Muscle of arm (tissue), 12 donors: Measurements from ENCODE around the gene GPR89B. TPM values are rescaled to one million over a fixed set of nuclear protein-coding genes. Genes with fewer than 3 reads are reported as not detected.
"Not testable (repeated sequence)": the region's sequence is repeated elsewhere in the genome, so short reads cannot be mapped to it uniquely, and the experiment has no call there.

ENCODE experiments used
- DNase-seq: peaks from one replicate; pipeline ENCODE4 v3.0.0-alpha.2; 2013
- polyA plus RNA-seq, 12 donors: library from polyadenylated mRNA; unstranded; fragments of 120-200 nt; gene quantifications; one replicate each; pipeline ENCODE4 v1.2.1, GENCODE V29; 2013; ENCODE audit not compliant: insufficient read length in 12 of 12

Gene GPR89B
- polyA plus RNA-seq, 12 donors = 12.8 to 29.6 (median 22.2) TPM; not detected in 1

DNA sequence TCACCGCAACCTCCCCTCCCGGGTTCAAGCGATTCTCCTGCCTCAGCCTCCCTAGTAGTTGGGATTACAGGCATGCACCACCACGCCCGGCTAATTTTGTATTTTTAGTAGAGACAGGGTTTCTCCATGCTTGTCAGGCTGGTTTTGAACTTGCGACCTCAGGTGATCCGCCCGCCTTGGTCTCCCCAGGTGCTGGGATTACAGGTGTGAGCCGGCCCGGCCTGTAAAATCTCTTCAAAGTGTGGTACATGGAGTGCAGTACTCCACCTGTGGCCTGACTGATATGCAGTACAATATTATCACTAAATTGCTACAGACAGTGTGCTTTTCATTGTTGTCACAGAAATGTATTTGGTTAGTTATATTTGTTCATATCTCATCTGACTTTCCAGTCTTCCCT is 531 bp upstream of the GPR89B start:
- DNase-seq = not testable (repeated sequence)

DNA sequence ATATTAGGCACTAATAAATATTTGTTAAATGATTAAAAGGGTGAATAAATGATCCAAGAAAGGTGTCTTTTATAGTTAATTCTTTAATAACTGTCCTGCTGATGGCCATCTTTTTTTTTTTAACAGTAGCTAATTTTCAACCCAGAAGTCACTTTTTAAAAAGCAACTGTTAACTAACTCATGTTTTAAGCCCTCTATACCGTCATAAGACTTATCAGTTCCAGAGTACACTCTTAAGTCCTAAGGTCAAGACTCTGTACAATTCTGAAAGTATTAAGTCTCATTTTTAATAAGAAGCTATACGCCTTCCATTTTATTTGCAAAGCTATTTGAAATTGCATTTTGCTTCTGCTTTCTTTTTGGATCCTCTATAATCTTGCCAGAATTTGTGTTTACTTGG is 2.9 kb downstream of the GPR89B start:
- not testable (repeated sequence) for DNase-seq

- DNase-seq = not testable (repeated sequence)
Observed at GRCh38 chr1:147935296-147935695, 7.1 kb downstream of the GPR89B start.

DNA sequence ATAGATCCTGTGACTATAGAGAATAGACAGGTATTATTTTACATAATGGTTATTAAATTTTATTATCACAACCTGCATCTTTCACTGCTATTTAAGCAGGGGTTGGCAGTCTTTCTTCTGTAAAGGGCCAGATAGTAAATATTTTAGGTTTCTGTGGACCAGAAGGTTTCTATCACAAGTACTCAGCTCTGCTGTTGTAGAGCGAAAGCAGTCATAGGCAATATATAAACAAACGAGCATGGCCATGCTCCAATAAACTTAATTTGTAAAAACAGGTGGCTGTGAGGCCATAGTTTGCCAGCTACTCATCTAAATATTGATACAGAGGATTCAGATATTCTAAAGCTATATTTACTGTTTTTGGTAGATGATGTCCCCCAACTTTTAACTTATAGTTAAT is 12.2 kb downstream of the GPR89B start:
- not testable (repeated sequence) for DNase-seq

- DNase-seq = not testable (repeated sequence)
Observed at GRCh38 chr1:147942563-147942962, 14.3 kb downstream of the GPR89B start.

DNA sequence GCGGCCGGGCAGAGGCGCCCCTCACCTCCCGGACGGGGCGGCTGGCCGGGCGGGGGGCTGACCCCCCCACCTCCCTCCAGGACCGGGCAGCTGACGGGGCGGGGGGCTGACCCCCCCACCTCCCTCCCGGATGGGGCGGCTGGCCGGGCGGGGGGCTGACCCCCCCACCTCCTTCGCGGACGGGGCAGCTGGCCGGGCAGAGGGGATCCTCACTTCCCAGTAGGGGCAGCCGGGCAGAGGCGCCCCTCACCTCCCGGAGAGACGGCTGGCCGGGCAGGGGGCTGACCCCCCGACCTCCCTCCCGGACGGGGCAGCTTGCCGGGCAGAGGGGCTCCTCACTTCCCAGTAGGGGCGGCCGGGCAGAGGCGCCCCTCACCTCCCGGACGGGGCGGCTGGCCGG is 21.3 kb downstream of the GPR89B start:
- DNase-seq = not testable (repeated sequence)

DNA sequence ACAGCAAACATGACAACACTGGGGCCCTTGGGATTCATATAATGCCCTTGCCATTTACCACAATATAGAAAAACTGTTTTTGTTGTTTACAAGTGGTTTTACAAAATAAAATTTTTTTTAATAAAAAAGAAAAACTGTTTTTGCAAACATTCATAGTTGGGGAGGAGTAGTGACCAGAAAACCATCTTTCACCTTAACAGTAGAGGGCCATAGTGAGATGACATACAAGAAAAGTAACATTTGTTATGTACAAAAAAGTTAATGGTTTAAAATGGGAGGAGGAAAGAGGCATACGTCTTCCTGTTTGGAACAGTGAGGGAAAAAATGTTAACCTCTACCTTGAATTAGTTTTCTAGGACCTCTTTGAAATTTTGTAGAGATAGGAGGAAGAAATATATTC is 30.7 kb downstream of the GPR89B start:
- DNase-seq = not testable (repeated sequence)

DNA sequence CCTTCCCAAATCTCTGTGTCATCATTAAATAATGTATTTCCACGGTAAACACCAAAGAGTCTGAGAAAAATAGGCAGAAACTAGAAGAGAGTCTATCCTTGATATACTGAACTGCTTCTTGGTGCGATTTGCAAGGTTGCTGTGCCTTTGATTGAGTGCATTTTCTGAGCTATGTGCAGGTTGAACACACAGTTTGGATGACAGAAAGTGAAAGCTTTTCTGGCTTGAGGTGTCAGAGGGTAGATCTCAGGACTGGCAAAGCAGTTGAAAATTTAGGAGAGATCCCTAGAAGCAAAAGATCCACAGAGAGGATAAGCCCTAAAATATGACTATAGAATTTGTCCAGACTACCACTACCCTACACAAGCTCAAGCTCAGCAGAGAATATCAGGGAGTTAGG is 31.5 kb downstream of the GPR89B start:
- not testable (repeated sequence) for DNase-seq

GRCh38 chr1:147964575-147964974 is 36.4 kb downstream of the GPR89B start:
- not testable (repeated sequence) for DNase-seq

- not testable (repeated sequence) for DNase-seq
Observed at GRCh38 chr1:147966657-147967056, 38.4 kb downstream of the GPR89B start.

GRCh38 chr1:147978896-147979651 is 50.9 kb downstream of the GPR89B start:
- DNase-seq = not testable (repeated sequence)

GRCh38 chr1:147985374-147985773 is 57.2 kb downstream of the GPR89B start:
- not testable (repeated sequence) for DNase-seq

DNA sequence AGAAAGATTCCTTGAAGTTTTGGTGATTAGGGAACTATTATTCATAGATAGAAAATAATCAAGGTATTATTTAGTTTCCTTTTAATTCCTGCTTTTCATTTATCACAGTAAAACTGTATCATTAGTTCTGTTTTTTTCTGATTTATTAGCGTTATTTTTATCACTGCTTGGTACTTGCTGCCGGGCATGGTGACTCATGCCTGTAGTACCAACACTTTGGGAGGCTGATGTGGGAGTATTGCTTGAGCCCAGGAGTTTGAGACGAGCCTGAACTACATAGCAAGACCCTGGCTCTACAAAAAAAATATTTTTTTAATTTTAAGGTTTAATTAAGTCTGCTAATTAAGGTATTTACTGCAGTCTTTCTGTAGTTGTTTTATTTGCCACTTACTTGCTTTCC is 59.7 kb downstream of the GPR89B start:
- not testable (repeated sequence) for DNase-seq

DNA sequence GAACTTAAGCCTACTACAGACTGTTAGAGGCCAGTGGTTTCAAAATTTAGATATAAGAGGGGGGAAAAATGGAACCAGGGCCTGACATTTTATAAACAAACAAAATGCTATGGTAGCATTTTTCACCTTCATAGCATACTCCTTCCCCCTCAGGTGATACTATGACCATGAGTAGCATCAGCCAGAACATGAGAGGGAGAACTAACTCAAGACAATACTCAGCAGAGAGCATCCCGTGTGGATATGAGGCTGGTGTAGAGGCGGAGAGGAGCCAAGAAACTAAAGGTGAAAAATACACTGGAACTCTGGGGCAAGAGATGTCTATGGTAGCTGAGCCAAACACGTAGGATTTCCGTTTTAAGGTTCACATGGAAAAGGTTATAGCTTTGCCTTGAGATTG is 64.7 kb downstream of the GPR89B start:
- DNase-seq = not testable (repeated sequence)

DNA sequence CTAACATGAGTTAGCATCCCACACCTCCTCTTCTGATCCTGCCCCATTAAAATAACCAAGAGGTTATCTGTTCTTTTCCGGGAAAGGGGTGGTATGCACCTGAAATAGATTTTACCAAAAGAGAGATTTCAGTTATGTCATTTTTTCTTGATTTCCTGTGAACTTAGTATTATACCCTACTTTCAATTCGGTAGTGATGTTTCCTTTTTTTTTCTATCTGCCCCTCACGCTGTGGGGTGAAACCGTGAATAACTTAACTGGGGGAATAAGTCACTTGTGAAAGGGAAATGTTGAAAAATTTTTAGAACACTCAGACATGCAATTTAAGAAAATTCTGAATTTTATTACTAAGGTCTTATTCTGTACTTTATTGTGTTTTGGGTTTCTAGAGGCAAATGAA is 65.2 kb downstream of the GPR89B start:
- not testable (repeated sequence) for DNase-seq

DNA sequence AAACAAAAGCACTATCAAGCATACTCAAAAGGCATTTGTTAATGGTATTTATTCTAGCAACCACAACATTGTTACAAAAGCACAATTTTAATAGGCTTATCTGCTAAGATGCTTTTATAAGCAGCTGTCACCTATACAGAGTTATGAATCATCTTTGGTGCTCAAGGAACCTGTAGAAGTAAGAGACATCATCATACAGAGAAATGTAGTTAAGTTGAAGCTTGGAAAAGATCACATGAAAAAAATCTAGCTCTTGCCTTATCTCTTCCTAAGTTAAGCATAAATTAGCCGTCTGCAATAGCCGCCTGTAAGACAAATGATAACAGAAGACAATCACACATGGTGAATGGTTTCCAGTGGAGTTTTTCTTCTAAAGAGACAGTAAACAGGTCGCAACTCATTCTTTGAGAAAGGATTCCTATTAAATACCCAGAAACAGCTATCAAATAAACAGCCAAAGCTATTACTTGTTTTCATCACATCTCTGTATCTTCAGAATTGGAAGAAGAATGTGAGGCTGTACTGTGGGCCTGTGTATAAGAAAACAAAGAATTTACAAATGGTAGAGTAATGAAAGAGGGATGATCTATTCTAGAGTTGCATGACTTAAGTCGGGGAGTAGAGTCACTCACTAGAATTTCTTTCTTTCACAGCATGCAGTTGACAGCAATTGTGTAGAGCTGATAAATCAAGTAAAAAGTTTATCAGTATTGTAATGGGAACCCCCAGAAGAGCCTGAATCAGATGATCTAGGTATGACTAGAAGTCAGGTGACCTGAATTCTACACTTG is 65.8 kb downstream of the GPR89B start:
- not testable (repeated sequence) for DNase-seq

DNA sequence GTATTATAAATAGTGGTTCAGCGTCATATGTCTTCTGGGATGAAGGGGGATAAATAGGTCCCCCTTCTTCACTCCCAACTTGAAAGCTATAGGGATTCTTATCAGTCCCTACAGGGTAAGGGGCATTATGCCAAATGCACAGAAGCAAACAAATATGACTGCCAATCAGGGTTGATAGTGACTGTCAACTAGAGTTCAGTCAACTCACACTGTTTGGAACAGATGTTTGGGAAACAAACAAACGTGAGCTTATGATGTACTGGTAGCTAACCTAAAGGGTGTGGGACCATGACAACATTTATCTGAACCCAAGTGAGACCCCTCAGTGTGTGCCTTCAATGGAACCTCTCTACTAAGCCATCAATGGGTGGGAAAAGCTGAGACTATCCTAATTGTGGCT is 67.9 kb downstream of the GPR89B start:
- DNase-seq = not testable (repeated sequence)

- DNase-seq = not testable (repeated sequence)
Observed at GRCh38 chr1:148007724-148008123, 79.5 kb downstream of the GPR89B start.

- DNase-seq = no peak
Observed at GRCh38 chr1:148010527-148010926, 82.3 kb downstream of the GPR89B start.

DNA sequence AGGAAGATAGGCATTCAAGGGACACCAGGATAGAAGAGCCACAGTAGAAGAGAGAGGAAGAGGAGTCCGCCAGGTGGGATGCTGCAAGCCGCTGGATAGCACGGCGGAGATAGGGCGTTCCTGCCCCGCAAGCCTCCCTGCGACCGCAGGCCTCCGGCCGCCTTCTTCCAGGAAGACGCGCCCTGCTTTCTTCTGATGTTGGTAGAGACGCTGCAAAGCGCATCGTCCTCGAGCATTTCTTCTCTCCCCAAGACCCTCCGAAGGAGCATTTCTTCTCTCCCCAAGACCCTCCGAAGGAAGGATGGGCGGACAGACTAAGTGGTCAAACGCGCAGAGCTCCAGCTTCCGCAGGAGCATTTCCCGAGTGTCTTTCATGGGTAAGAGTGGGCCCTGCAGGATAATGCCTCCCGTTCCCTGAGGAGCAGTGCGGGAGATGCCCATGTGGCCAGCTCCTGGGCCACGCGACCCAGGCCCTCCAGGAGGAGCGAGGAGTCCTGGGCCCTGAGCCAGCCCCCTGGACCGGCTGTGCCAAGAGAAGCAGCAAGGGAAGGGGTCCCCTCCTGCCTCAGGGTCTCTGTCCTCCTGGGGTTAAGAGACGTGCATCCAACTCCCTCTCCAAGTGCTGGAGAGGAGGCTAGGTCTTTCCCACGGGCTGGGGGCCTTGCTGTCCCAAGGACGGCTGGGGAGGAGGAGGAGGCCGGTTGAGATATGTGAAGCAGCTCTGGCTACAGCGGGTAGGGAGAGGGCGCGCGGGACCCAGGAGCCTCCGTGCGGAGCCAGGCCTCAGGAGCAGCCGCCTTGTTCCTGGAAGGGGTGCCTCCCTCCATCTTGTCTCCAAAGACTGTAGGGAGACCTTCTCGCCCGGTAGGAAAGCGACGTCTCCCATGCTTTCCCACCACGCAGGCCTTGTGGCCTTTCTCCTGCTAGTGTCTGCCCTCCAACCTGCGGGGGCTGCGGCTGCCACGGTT is 85.2 kb downstream of the GPR89B start:
- not testable (repeated sequence) for DNase-seq
